C4-2B (cell line): ENCODE results near the gene LIFR.

Experiments
- H3K27ac ChIP-seq: fragments of 450-650 bp; 2 replicates; pipeline ENCODE4 v1.5.1; 2017
- ZFX ChIP-seq: fragments of 450-650 bp; IDR thresholded peaks from 2 replicates; pipeline ENCODE4 v1.6.1; 2017
- TF ChIP-seq, protein P1 (sequence below): fragments of 450-650 bp; conservative IDR thresholded peaks from 2 replicates; pipeline ENCODE4 v1.5.1; 2017; ENCODE audit warnings: mild to moderate bottlenecking

LIFR gene

DNA sequence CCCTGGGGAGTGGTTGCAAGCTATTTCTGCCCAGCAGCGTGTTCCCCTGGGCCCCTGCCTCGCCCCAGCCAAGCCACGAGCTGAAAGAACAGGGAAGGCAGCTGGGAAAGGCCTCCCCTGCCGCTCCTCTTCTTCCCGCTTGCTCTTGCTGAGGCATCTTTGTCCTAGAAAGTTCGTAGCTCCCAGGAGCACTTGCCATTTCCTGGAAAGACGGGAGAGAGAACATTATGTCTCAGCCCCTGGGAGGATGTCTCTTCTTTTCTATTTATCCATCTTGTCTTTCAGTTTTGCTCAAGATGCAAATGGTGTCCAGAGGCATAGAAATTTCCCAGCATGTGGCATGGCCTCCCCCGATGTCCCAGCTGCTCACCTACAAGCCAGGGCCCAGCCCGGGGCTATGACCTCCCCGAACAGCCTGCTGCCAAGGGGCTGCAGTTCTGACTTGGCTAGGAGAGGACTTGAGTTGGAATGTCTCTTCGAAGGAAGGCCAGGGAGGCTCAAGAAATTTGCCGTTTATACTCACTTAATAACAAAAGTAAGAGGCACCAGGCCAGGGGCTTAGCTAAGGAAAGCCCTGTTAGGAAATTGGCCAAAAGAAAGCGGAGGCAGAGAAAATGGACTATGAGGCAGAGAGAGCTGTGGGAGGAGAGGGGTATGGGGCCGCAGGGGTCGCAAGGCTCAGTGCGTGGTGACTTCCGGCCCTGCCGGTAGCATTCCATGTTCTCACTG is 87.3 kb downstream of the LIFR start:
- no peak for TF ChIP-seq ZFX
- TF ChIP-seq, protein P1, sequence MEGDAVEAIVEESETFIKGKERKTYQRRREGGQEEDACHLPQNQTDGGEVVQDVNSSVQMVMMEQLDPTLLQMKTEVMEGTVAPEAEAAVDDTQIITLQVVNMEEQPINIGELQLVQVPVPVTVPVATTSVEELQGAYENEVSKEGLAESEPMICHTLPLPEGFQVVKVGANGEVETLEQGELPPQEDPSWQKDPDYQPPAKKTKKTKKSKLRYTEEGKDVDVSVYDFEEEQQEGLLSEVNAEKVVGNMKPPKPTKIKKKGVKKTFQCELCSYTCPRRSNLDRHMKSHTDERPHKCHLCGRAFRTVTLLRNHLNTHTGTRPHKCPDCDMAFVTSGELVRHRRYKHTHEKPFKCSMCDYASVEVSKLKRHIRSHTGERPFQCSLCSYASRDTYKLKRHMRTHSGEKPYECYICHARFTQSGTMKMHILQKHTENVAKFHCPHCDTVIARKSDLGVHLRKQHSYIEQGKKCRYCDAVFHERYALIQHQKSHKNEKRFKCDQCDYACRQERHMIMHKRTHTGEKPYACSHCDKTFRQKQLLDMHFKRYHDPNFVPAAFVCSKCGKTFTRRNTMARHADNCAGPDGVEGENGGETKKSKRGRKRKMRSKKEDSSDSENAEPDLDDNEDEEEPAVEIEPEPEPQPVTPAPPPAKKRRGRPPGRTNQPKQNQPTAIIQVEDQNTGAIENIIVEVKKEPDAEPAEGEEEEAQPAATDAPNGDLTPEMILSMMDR: no peak
- no peak overlapping the region for H3K27ac ChIP-seq

GRCh38 chr5:38468202-38468673 is 88.2 kb downstream of the LIFR start:
- no peak for TF ChIP-seq ZFX
- TF ChIP-seq, protein P1: no peak

GRCh38 chr5:38467353-38468040 is 88.9 kb downstream of the LIFR start:
- H3K27ac ChIP-seq: no peak overlapping the region
- TF ChIP-seq, protein P1: no peak
- no peak for TF ChIP-seq ZFX

More at GRCh38 chr5:38468202-38468673, 88.2 kb downstream of the LIFR start:
- H3K27ac ChIP-seq: no peak overlapping the region

- no peak overlapping the region for H3K27ac ChIP-seq
- TF ChIP-seq, protein P1: no peak
- TF ChIP-seq ZFX: no peak
Measured at GRCh38 chr5:38466424-38467189, 89.8 kb downstream of the LIFR start.

GRCh38 chr5:38465702-38466423 is 90.6 kb downstream of the LIFR start:
- no peak overlapping the region for H3K27ac ChIP-seq
- TF ChIP-seq, protein P1: no peak
- no peak for TF ChIP-seq ZFX

DNA sequence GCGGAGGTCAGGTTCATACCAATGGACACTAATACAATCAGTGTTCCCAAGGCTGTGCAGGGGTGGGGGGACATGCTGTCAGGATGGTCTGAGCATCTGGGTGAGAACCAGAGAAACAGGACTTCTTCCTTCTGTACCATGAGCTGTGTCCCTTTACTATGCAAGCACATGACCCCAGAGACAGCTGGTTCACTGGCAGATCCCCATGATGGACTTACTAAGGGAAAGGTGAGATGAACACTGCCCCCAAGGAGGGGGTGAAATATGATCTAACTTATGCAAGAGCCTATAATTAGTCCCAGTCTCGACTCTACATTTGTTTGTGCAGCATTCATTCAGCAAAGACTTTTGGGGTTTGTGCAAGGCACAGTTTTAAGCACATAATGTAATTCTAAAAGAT is 91.4 kb downstream of the LIFR start:
- H3K27ac ChIP-seq: no peak overlapping the region
- no peak for TF ChIP-seq ZFX
- TF ChIP-seq, protein P1: no peak
